Measurements from ENCODE around the gene CCL5. TPM values are rescaled to one million over a fixed set of nuclear protein-coding genes. Genes with fewer than 3 reads are reported as not detected.

Gene CCL5
- polyA plus RNA-seq, 1 donor = 8.3 TPM

GRCh38 chr17:35844547-35844946, 35.6 kb downstream of the CCL5 start:
- Histone ChIP-seq H3K9me3 (ENCODE audit: control insufficient read depth, low read depth, low read length) (peaks cover 2% of the 10 kb centered on the region), H3K36me3 (ENCODE audit: control insufficient read depth, insufficient read depth, low read length) (peaks cover 73% of the 10 kb centered on the region), H3K27me3 (ENCODE audit: control insufficient read depth, insufficient read depth, low read length) (no peaks in the 10 kb centered on the region), H3K4me1 (ENCODE audit: control insufficient read depth, insufficient read depth, low read length) (peaks cover 6% of the 10 kb centered on the region), H3K4me3 (ENCODE audit: low read length) (no peak overlapping the region), H3K27ac (ENCODE audit: low read length) (no peak overlapping the region)
- DNase-seq = no peak
- 98% methylated on average over 6 of the region's 19 CpGs for WGBS (ENCODE audit: insufficient coverage, low lambda C conversion rate)

DNA sequence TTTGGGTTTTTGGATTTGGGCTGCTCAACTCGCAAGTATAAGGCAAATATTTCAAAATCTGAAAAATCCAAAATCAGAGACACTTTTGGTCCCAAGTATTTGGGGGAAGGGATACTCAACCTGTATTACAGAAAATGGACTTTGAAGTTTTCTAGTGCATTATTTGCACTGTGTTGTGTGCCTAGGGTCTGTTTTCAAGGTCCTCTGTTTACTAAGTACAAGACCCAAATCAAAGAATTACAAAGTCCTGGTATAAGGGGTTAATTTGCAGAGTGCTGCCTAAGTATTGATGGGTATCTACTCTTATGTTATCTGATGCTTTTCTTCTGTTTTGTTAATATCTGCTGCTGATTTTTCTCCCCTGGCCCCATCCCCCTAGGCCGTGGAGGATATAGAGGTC, 36.5 kb downstream of the CCL5 start:
- Histone ChIP-seq H3K9me3 (ENCODE audit: control insufficient read depth, low read depth, low read length) (peaks cover 2% of the 10 kb centered on the region), H3K4me3 (ENCODE audit: low read length) (no peak overlapping the region), H3K4me1 (ENCODE audit: control insufficient read depth, insufficient read depth, low read length) (peaks cover 6% of the 10 kb centered on the region), H3K27ac (ENCODE audit: low read length) (no peak overlapping the region), H3K36me3 (ENCODE audit: control insufficient read depth, insufficient read depth, low read length) (peaks cover 76% of the 10 kb centered on the region), H3K27me3 (ENCODE audit: control insufficient read depth, insufficient read depth, low read length) (no peaks in the 10 kb centered on the region)
- no peak for DNase-seq
- WGBS (ENCODE audit: insufficient coverage, low lambda C conversion rate) = no CpG with 5 or more reads among the region's 2 CpGs

GRCh38 chr17:35842239-35842638, 37.9 kb downstream of the CCL5 start:
- Histone ChIP-seq H3K27ac (ENCODE audit: low read length) (no peak overlapping the region), H3K36me3 (ENCODE audit: control insufficient read depth, insufficient read depth, low read length) (peaks cover 79% of the 10 kb centered on the region)
- 100% methylated on average over 1 of the region's 5 CpGs for WGBS (ENCODE audit: insufficient coverage, low lambda C conversion rate)

GRCh38 chr17:35841505-35841904, 38.7 kb downstream of the CCL5 start:
- peaks cover 2% of the 10 kb centered on the region for H3K9me3 ChIP-seq (ENCODE audit: control insufficient read depth, low read depth, low read length)
- DNase-seq = no peak
- WGBS (ENCODE audit: insufficient coverage, low lambda C conversion rate) = 100% methylated on average over 1 of the region's 4 CpGs
- no peak overlapping the region for H3K4me3 ChIP-seq (ENCODE audit: low read length)
- H3K27ac ChIP-seq (ENCODE audit: low read length) = no peak overlapping the region
- peaks cover 83% of the 10 kb centered on the region for H3K36me3 ChIP-seq (ENCODE audit: control insufficient read depth, insufficient read depth, low read length)
- H3K4me1 ChIP-seq (ENCODE audit: control insufficient read depth, insufficient read depth, low read length) = no peaks in the 10 kb centered on the region
- no peaks in the 10 kb centered on the region for H3K27me3 ChIP-seq (ENCODE audit: control insufficient read depth, insufficient read depth, low read length)

More at GRCh38 chr17:35842239-35842638, 37.9 kb downstream of the CCL5 start:
- Histone ChIP-seq H3K27me3 (ENCODE audit: control insufficient read depth, insufficient read depth, low read length) (no peaks in the 10 kb centered on the region), H3K4me3 (ENCODE audit: low read length) (no peak overlapping the region), H3K4me1 (ENCODE audit: control insufficient read depth, insufficient read depth, low read length) (no peaks in the 10 kb centered on the region), H3K9me3 (ENCODE audit: control insufficient read depth, low read depth, low read length) (peaks cover 2% of the 10 kb centered on the region)
- DNase-seq = no peak

- Histone ChIP-seq H3K27ac (ENCODE audit: low read length) (no peak overlapping the region), H3K36me3 (ENCODE audit: control insufficient read depth, insufficient read depth, low read length) (peaks cover 83% of the 10 kb centered on the region), H3K27me3 (ENCODE audit: control insufficient read depth, insufficient read depth, low read length) (no peaks in the 10 kb centered on the region), H3K4me3 (ENCODE audit: low read length) (no peak overlapping the region), H3K9me3 (ENCODE audit: control insufficient read depth, low read depth, low read length) (peaks cover 2% of the 10 kb centered on the region), H3K4me1 (ENCODE audit: control insufficient read depth, insufficient read depth, low read length) (no peaks in the 10 kb centered on the region)
- WGBS (ENCODE audit: insufficient coverage, low lambda C conversion rate) = 100% methylated on average over 2 of the region's 3 CpGs
- DNase-seq = no peak
Observed at GRCh38 chr17:35841101-35841500, 39.1 kb downstream of the CCL5 start.

DNA sequence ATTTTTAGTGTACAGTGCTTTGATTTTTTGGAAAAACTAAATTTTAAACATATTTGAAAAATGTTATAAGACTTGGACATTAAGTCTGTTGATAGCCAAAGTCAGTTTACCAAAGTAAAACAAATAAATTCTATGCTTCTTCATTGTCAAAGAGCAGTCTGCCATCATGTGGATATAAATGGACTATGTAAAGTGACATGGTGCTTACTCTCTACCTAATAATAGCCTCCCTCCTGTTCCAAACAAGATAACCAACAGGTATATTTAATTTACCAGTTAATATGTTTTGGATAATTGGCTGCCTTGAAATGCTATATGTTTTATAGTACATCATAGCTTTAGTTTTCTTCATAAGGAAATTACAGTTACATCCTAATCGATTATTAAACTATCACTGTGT, 55.0 kb downstream of the CCL5 start:
- WGBS (ENCODE audit: insufficient coverage, low lambda C conversion rate) = 100% methylated on average over 1 of the region's 1 CpG
- H3K27me3 ChIP-seq (ENCODE audit: control insufficient read depth, insufficient read depth, low read length) = no peaks in the 10 kb centered on the region
- H3K9me3 ChIP-seq (ENCODE audit: control insufficient read depth, low read depth, low read length) = no peaks in the 10 kb centered on the region
- no peak overlapping the region for H3K27ac ChIP-seq (ENCODE audit: low read length)
- no peaks in the 10 kb centered on the region for H3K4me1 ChIP-seq (ENCODE audit: control insufficient read depth, insufficient read depth, low read length)
- no peak for DNase-seq
- peaks cover 42% of the 10 kb centered on the region for H3K36me3 ChIP-seq (ENCODE audit: control insufficient read depth, insufficient read depth, low read length)
- no peak overlapping the region for H3K4me3 ChIP-seq (ENCODE audit: low read length)

Other genes with a start within 250 kb of the CCL5 start
- 2.9 TPM for gene RASL10B, start 148.7 kb downstream of the CCL5 start, polyA plus RNA-seq
- gene GAS2L2, start 127.1 kb downstream of the CCL5 start, polyA plus RNA-seq = 0.13 TPM
- gene C17orf50, start 119.5 kb downstream of the CCL5 start, polyA plus RNA-seq = 0.04 TPM
- 7.5 TPM for gene MMP28, start 84.7 kb downstream of the CCL5 start, polyA plus RNA-seq
- gene TAF15, start 70.9 kb downstream of the CCL5 start, polyA plus RNA-seq = 177 TPM
- 0.03 TPM for gene HEATR9, start 11.5 kb downstream of the CCL5 start, polyA plus RNA-seq
- gene RDM1, start 50.4 kb upstream of the CCL5 start, polyA plus RNA-seq = 5.6 TPM
- gene LYZL6, start 63.4 kb upstream of the CCL5 start, polyA plus RNA-seq = not detected
- 0.19 TPM for gene CCL16, start 101.1 kb upstream of the CCL5 start, polyA plus RNA-seq
- gene CCL14, start 106.4 kb upstream of the CCL5 start, polyA plus RNA-seq = 6.8 TPM
- gene CCL15, start 121.2 kb upstream of the CCL5 start, polyA plus RNA-seq = 36.8 TPM
- 1.2 TPM for gene CCL23, start 137.6 kb upstream of the CCL5 start, polyA plus RNA-seq
- 0.28 TPM for gene CCL18, start 183.9 kb upstream of the CCL5 start, polyA plus RNA-seq
- 11.7 TPM for gene CCL3, start 209.8 kb upstream of the CCL5 start, polyA plus RNA-seq
- 6.9 TPM for gene CCL4, start 223.5 kb upstream of the CCL5 start, polyA plus RNA-seq

Data from large intestine (tissue), 3 donors.